Left ventricle myocardium inferior (tissue), 1 donor: ENCODE results near the gene SAA4. TPM values are rescaled to one million over a fixed set of nuclear protein-coding genes. Genes with fewer than 3 reads are reported as not detected.

Experiments
- DNase-seq: peaks from one replicate; pipeline ENCODE4 v3.0.0-alpha.2; 2020
- H3K27ac ChIP-seq: fragments of 200-600 bp; replicated peaks from 2 replicates; pipeline ENCODE4 v1.8.0; 2021
- H3K27me3 ChIP-seq: fragments of 200-600 bp; 2 replicates; pipeline ENCODE4 v1.8.0; 2021; ENCODE audit warnings: low read depth
- H3K36me3 ChIP-seq: fragments of 200-600 bp; 2 replicates; pipeline ENCODE4 v1.8.0; 2021
- H3K4me1 ChIP-seq: fragments of 200-600 bp; 2 replicates; pipeline ENCODE4 v1.8.0; 2021
- H3K4me3 ChIP-seq: fragments of 200-600 bp; 2 replicates; pipeline ENCODE4 v1.8.0; 2021; ENCODE audit warnings: mild to moderate bottlenecking, moderate library complexity
- H3K9me3 ChIP-seq: fragments of 200-600 bp; replicated peaks from 2 replicates; pipeline ENCODE4 v1.8.0; 2021
- CTCF ChIP-seq: fragments of 200-600 bp; IDR thresholded peaks from 2 replicates; pipeline ENCODE4 v1.8.0; 2021; ENCODE audit warnings: antibody characterized with exemption, mild to moderate bottlenecking, borderline replicate concordance
- intact Hi-C: fragments of 100-400 bp; cut with micrococcal nuclease; formaldehyde crosslinking; loops from one replicate; pipeline ENCODE4 v1.11.0; 2022
- total RNA-seq: library from RNA; stranded (reverse); fragmentation: NEBNext Ultra II Directional; extraction: Animal tissue kit (Norgen Biotek cat#: 25700); gene quantifications from one replicate; pipeline ENCODE4 v1.2.1, GENCODE V29; 2021
- donor health status: DM: no; HTN: yes; CAD: no; lungs with severe emphysema.

Gene SAA4
- total RNA-seq, 1 donor from 2014 or later, result not detected

GRCh38 chr11:18225913-18226312 is 10.7 kb downstream of the SAA4 start:
- TF ChIP-seq CTCF, result no peak
- H3K4me3 ChIP-seq, result no peak overlapping the region
- no peaks in the 10 kb centered on the region for H3K4me1 ChIP-seq
- peaks cover 7% of the 10 kb centered on the region for H3K27me3 ChIP-seq
- no peak overlapping the region for H3K27ac ChIP-seq
- peaks cover 6% of the 10 kb centered on the region for H3K9me3 ChIP-seq
- no peaks in the 10 kb centered on the region for H3K36me3 ChIP-seq
- intact Hi-C loops, result no loop called here
- no peak for DNase-seq

- Histone ChIP-seq H3K27ac (no peak overlapping the region), H3K4me3 (no peak overlapping the region), H3K4me1 (no peaks in the 10 kb centered on the region), H3K9me3 (peaks cover 6% of the 10 kb centered on the region), H3K27me3 (peaks cover 7% of the 10 kb centered on the region), H3K36me3 (no peaks in the 10 kb centered on the region)
- no peak for DNase-seq
- no peak for TF ChIP-seq CTCF
- intact Hi-C loops, result no loop called here
These were observed 12.8 kb downstream of the SAA4 start for GRCh38 chr11:18223591-18224387.

- no peaks in the 10 kb centered on the region for H3K4me1 ChIP-seq
- H3K9me3 ChIP-seq, result peaks cover 13% of the 10 kb centered on the region
- intact Hi-C loops, result no loop called here
- no peak for TF ChIP-seq CTCF
- no peak overlapping the region for H3K4me3 ChIP-seq
- H3K36me3 ChIP-seq, result no peaks in the 10 kb centered on the region
- peaks cover 7% of the 10 kb centered on the region for H3K27me3 ChIP-seq
- H3K27ac ChIP-seq, result no peak overlapping the region
- no peak for DNase-seq
These were observed 13.7 kb downstream of the SAA4 start for GRCh38 chr11:18222814-18223421.

GRCh38 chr11:18221274-18221876 is 15.2 kb downstream of the SAA4 start:
- H3K36me3 ChIP-seq, result no peaks in the 10 kb centered on the region
- peaks cover 9% of the 10 kb centered on the region for H3K27me3 ChIP-seq
- intact Hi-C loops, result no loop called here
- no peak for TF ChIP-seq CTCF
- peaks cover 17% of the 10 kb centered on the region for H3K9me3 ChIP-seq
- no peaks in the 10 kb centered on the region for H3K4me1 ChIP-seq
- no peak overlapping the region for H3K4me3 ChIP-seq
- no peak for DNase-seq
- no peak overlapping the region for H3K27ac ChIP-seq

- Histone ChIP-seq H3K4me1 (no peaks in the 10 kb centered on the region), H3K4me3 (no peak overlapping the region), H3K9me3 (no peaks in the 10 kb centered on the region), H3K36me3 (no peaks in the 10 kb centered on the region), H3K27ac (no peak overlapping the region), H3K27me3 (peaks cover 65% of the 10 kb centered on the region)
- TF ChIP-seq CTCF, result no peak
- intact Hi-C loops, result no loop called here
- DNase-seq, result no peak
These were observed 27.5 kb downstream of the SAA4 start for GRCh38 chr11:18209058-18209457.
